ENCODE data around the gene PLGLB2. TPM values are rescaled to one million over a fixed set of nuclear protein-coding genes. Genes with fewer than 3 reads are reported as not detected.
"Not testable (repeated sequence)": the region's sequence is repeated elsewhere in the genome, so short reads cannot be mapped to it uniquely, and the experiment has no call there.

PLGLB2 gene
- 1.3 TPM in 1 of 2 replicates, not detected in the other for total RNA-seq

DNA sequence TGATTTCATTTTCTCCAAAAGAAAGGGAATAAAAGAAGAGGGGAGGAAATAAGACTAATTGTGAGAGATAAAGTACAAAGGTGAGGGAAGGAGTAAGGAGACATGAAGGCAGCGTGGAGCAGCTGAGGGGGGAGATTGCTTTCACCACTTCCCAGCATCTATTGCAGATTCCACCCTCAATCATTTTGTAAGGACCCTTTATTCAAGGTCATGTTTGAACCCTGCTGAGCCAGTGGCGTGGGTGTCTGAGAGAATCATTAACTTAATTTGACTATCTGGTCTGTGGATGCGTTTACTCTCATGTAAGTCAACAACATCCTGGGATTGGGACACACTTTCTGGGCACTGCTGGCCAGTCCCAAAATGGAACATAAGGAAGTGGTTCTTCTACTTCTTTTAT, at the start of gene PLGLB2:
TSS of gene PLGLB2 (plus strand) at position 297 of the 400 bp plus-strand sequence. CDS start at position 364, 67 bp downstream.
- DNase-seq (ENCODE audit: low read depth); H3K36me3 ChIP-seq (ENCODE audit: control insufficient read depth, insufficient read depth, low read length); H3K27me3 ChIP-seq (ENCODE audit: control insufficient read depth, insufficient read depth, low read length); FAIRE-seq; H3K4me3 ChIP-seq (ENCODE audit: low read depth, low read length): not testable (repeated sequence)

DNA sequence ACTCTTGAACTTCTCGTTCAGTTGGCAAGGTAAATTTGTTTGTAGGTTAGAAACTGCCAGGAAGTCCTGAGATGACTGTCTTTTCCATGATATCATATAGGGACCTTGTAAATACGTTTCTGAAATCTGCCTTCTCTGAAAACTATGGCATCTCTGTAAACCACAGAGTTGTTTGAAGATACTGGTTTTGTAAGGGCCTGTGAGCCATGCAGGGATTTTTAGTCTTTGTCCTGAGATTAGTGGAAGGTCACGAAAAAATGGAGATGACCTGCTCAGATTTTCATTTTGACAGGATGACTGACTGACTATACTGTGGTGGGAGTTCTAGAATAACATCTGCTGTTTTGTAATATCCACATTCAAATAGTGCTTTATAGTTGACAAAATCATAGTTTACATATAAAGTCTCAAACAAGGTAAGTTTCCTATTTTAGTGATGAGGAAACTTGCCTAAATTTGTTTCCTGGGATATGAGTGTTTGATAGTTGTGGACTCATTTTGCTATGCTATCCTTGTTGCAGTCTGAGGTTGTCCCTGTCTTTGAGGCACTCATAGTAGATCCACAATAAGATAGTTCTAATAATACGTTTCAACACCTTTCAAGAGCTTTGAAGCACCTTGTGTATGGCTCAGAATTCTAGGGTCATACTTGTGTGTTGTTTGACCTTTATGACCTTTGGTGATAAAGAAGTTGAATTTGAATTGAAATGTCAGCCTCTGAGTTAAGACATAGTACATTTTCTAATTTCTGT, 43.1 kb upstream of the PLGLB2 start:
- H3K27me3 ChIP-seq (ENCODE audit: control insufficient read depth, insufficient read depth, low read length); FAIRE-seq; H3K4me3 ChIP-seq (ENCODE audit: low read depth, low read length); H3K36me3 ChIP-seq (ENCODE audit: control insufficient read depth, insufficient read depth, low read length); DNase-seq (ENCODE audit: low read depth): not testable (repeated sequence)

DNA sequence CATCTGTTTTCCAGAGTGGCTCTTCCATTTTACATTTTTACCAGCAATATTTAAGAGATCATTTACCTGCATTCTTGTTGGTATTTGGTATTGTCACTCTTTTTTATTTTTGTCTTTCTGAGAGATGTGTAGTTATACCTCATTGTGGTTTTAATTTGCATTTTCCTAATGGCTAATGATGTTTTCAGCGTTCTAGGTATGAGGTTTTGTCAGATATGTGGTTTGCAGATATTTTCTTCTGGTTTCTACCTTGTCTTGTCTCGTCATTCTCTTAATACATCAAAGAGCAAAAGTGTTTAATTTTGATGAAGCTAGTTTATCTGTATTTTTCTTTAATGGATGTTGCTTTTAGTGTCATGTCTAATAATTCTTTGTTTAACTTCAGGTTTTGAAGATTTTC, 39.5 kb upstream of the PLGLB2 start:
- H3K4me3 ChIP-seq (ENCODE audit: low read depth, low read length); DNase-seq (ENCODE audit: low read depth); H3K36me3 ChIP-seq (ENCODE audit: control insufficient read depth, insufficient read depth, low read length); H3K27me3 ChIP-seq (ENCODE audit: control insufficient read depth, insufficient read depth, low read length); FAIRE-seq: not testable (repeated sequence)

DNA sequence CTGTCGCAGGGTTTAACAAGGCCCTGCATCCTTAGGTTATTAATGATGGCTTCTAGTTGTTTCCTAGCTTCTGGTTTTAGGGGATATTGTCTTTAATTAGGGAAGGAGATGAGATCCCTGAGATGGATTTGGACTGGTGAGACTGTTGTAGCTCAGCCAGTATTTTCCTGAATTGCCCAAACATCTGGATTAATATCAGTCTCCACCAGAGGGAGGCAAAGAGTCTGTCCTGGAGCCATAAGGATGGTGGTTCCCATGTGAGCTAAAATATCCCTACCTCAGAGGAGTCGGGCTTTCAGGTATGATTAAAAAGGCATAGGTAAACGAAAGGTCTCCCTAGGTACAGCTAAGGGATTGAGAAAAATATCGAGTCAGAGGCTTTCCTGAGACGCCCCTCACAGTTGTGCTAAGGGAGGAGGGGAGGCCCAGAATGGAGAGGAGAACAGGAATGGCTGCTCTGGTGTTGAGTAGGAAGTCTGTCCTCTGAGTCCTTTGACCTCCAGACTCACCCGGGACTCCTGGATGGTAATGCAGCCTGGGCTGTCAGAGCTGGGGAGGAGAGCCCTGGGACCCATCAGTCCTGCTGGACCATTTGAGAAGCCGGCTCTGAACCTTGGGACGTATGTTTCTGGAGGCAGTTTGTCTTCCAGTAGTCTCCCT, 19.8 kb upstream of the PLGLB2 start:
- H3K36me3 ChIP-seq (ENCODE audit: control insufficient read depth, insufficient read depth, low read length); FAIRE-seq; H3K27me3 ChIP-seq (ENCODE audit: control insufficient read depth, insufficient read depth, low read length); DNase-seq (ENCODE audit: low read depth); H3K4me3 ChIP-seq (ENCODE audit: low read depth, low read length): not testable (repeated sequence)

DNA sequence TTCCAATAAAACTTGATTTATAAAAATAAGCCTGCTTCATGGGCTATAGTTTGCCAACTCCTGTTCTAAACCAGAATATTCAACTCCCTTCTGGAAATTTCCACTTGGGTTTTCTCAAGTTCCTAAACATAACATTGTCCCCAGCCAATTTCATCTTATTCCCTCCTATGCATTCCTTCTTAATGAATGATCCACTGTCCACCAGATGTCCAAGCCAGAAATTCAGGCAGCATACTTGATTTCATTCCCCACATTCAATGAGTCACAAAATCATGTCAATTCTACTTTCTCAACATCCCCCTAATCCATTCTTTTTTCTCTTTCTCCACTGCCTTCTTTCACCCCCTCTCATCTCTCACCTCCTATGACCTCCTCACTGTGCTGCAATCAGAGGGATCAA, 7.0 kb upstream of the PLGLB2 start:
- not testable (repeated sequence) for H3K27me3 ChIP-seq (ENCODE audit: control insufficient read depth, insufficient read depth, low read length); DNase-seq (ENCODE audit: low read depth); FAIRE-seq; H3K36me3 ChIP-seq (ENCODE audit: control insufficient read depth, insufficient read depth, low read length); H3K4me3 ChIP-seq (ENCODE audit: low read depth, low read length)

DNA sequence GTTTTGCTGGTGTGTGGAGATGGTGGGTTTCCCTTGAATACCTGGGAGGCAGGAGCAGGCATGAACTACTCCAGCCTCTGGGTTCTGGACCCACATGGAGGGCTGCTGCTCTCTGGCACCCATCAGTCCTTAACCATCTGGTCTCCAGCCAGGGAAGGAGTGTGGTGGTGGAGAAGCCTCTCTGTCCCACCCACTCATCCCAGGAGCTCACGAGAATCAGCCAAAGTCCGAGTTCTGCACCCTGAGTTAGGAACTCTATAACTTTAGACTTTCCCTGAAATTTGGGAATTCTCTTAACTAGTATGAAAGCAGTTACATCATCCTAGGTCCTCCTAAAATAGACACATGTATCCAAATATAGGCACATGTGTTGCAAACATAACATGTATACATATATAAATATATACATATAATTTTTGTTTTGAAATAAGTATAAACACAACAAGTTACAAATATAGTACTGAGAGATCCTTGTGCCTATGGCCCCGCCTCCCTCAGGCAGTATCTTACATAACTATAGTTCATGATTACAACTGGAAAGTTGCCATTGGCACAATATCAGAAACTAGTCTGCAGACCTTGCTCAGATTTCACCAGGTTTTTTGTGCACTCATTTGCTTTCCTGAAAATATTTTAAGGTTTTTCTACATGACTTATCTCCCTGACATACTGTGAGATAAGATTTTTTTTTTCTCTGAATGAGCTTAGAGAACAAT, 5.3 kb upstream of the PLGLB2 start:
- not testable (repeated sequence) for H3K36me3 ChIP-seq (ENCODE audit: control insufficient read depth, insufficient read depth, low read length); DNase-seq (ENCODE audit: low read depth); H3K27me3 ChIP-seq (ENCODE audit: control insufficient read depth, insufficient read depth, low read length); H3K4me3 ChIP-seq (ENCODE audit: low read depth, low read length); FAIRE-seq

DNA sequence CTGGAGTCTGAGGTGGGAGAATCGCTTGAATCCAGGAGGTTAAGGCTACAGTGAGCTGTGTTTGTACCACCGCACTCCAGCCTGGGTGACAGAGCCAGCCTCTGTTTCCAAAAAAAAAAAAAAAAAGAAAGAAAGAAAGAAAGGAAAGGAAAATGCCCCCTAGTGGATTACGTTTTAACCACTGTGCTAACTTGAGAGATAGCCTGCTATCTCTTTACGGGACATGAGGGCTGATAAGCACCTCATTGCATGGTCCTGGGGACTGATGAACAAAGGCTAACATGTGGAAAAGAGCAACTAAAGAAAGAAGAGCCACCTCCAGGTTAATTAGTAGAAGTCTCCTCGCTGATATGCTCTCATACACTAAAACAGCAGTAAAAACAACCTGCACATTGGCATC, 4.2 kb upstream of the PLGLB2 start:
- not testable (repeated sequence) for FAIRE-seq; H3K36me3 ChIP-seq (ENCODE audit: control insufficient read depth, insufficient read depth, low read length); DNase-seq (ENCODE audit: low read depth); H3K4me3 ChIP-seq (ENCODE audit: low read depth, low read length); H3K27me3 ChIP-seq (ENCODE audit: control insufficient read depth, insufficient read depth, low read length)

DNA sequence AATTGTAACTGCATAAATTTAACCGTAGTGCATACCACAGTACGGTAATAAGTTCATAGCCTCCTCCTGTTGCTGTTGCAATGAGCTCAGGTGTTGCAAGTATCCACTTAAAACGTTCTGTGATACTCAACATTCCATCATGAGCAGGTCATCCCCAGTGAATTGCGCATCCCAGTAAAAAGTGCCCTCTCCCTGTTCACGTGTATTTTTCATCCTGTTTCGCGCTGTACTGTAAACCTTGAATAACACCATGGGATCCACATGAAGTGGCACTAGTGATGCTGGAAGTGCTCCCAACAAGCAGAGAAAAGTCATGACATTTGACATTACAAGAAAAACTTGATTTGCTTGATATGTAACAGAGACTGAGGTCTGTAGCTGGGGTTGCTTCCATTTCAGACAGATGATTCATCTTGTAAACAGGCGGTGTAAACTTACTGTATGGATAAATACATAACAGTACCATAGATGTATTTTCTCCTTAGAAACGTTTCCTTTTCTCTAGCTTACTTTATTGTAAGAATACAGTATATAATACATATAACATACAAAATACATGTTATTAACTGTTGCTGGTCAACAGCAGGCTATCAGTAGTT, 2.4 kb upstream of the PLGLB2 start:
- not testable (repeated sequence) for H3K27me3 ChIP-seq (ENCODE audit: control insufficient read depth, insufficient read depth, low read length); H3K36me3 ChIP-seq (ENCODE audit: control insufficient read depth, insufficient read depth, low read length); H3K4me3 ChIP-seq (ENCODE audit: low read depth, low read length); FAIRE-seq
- DNase-seq (ENCODE audit: low read depth) = peak; percentile 58

DNA sequence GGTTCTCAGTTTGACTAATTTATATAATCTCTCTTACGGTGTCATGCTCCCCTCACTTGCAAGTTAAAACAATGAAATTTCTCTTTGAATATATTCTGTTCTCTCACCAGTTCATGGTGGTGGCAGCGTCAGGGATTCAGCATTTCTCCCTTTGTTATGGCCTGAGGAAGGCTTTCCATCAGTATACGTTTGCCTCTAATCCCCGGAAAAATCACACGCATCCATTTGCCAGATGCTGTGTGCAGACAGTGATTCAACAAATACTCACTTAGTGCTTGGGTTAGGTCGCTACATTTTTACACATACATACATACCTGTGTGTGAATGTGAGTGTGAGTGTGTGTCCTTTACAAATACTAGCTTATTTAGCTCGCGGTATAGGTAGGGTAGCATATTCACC, 637 bp downstream of the PLGLB2 start:
- H3K36me3 ChIP-seq (ENCODE audit: control insufficient read depth, insufficient read depth, low read length); H3K4me3 ChIP-seq (ENCODE audit: low read depth, low read length); DNase-seq (ENCODE audit: low read depth); FAIRE-seq; H3K27me3 ChIP-seq (ENCODE audit: control insufficient read depth, insufficient read depth, low read length): not testable (repeated sequence)

DNA sequence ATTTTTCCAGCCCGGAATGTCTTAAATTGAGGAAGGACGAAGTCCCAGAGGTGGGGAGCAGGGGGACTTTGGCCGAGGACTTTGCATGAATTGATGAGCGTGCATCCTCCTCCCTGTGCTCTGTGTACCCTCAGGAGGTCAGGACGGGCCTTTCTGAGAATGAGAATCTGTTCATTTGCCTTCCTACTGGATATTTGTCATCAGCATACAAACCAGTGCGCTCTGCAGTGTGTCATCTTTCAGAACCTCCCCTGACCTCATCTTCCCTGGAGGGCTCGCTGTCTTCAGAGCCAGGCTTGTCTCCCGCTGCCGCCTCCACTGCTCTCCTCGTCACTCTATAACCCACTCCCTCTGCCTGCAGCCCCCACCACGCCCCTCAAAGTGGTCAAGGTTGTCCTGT, 2.7 kb downstream of the PLGLB2 start:
- FAIRE-seq; DNase-seq (ENCODE audit: low read depth); H3K36me3 ChIP-seq (ENCODE audit: control insufficient read depth, insufficient read depth, low read length); H3K4me3 ChIP-seq (ENCODE audit: low read depth, low read length); H3K27me3 ChIP-seq (ENCODE audit: control insufficient read depth, insufficient read depth, low read length): not testable (repeated sequence)

DNA sequence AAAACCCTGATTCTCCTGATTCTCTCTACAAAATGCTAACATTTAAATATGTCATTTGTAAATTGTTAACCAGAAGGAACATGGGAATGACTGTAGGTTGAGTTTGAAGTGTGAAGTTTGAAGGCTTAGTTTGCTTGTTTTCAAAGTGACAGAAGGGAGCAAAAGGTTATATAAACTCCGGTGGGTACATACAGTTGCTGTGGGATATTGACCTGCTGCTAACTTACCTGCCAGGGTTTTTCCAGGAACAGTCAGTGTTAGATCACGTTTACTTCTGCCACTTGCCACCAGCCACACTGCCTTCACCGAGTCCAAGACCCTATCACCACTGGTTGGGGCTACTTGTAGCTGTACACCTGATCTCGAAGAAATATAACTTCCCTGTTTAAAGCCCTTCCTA, 6.9 kb downstream of the PLGLB2 start:
- FAIRE-seq; DNase-seq (ENCODE audit: low read depth); H3K36me3 ChIP-seq (ENCODE audit: control insufficient read depth, insufficient read depth, low read length); H3K4me3 ChIP-seq (ENCODE audit: low read depth, low read length); H3K27me3 ChIP-seq (ENCODE audit: control insufficient read depth, insufficient read depth, low read length): not testable (repeated sequence)

All from bronchial epithelial cell (primary cell).